GM12878 (cell line): ENCODE results near the gene SPAG6. TPM values are rescaled to one million over a fixed set of nuclear protein-coding genes. Genes with fewer than 3 reads are reported as not detected.

Experiments
- ATAC-seq: fragments of 200-7000 bp; cut with Tn5 transposase; 3 replicates; pipeline ENCODE4 v1.9.1; 2020; ENCODE audit warnings: mild to moderate bottlenecking, moderate library complexity
- BruUV-seq: library from RNA; stranded (reverse); fragments of 400-500 nt; replicated peaks from 2 replicates; lab custom pipeline; 2021; lab: Mats Ljungman, UMichigan
- CTCF ChIA-PET: fragments of 300-600 bp; sonication (Branson Sonifier 250); formaldehyde crosslinking; extraction: SDS; loops from one replicate; lab custom pipeline; 2021; ENCODE audit warnings: inconsistent platforms; lab: Yijun Ruan, JAX
- POLR2A ChIA-PET: fragments of 350-600 bp; formaldehyde crosslinking; extraction: SDS; loops from one replicate; lab custom pipeline; 2021; ENCODE audit warnings: inconsistent platforms; lab: Charles Lee
- RAD21 ChIA-PET: fragments of 300-600 bp; sonication (Branson Sonifier 250); formaldehyde crosslinking; loops from one replicate; lab custom pipeline; 2023; ENCODE audit warnings: antibody characterized with exemption; ENCODE audit not compliant: unreplicated experiment; lab: Charles Lee
- SMC1A ChIA-PET: fragments of 300-600 bp; sonication (Branson Sonifier 250); formaldehyde crosslinking; loops from one replicate; lab custom pipeline; 2023; ENCODE audit not compliant: unreplicated experiment, uncharacterized antibody; lab: Charles Lee
- DNase-seq: peaks from one replicate; pipeline ENCODE4 v3.0.0-alpha.2; 2011; ENCODE audit warnings: low read depth, low spot score
- FAIRE-seq: peaks from 3 replicates; lab custom pipeline; 2011; peaks lifted over from hg19 to GRCh38; lab: Jason Lieb, UNC
- H2AFZ ChIP-seq: 2 replicates; pipeline ENCODE4 v1.6.0; 2011; ENCODE audit warnings: low read depth, low read length, control low read depth; ENCODE audit not compliant: control insufficient read depth
- H3K27ac ChIP-seq: 2 replicates; pipeline ENCODE4 v1.5.1; 2011; ENCODE audit warnings: control low read depth; ENCODE audit not compliant: control insufficient read depth, insufficient read depth
- H3K27me3 ChIP-seq, 2 experiments: replicated peaks in 1 of 2; 2 replicates each; pipeline versions ENCODE4 v1.6.0 to v1.6.1; 2011; ENCODE audit warnings: low read length in 1 of 2; ENCODE audit not compliant: control insufficient read depth in 2 of 2, insufficient read depth in 2 of 2
- H3K36me3 ChIP-seq, 2 experiments: 2 replicates each; pipeline ENCODE4 v1.5.1; 2011; ENCODE audit warnings: low read length in 1 of 2; ENCODE audit not compliant: control insufficient read depth in 2 of 2, insufficient read depth in 2 of 2
- H3K4me1 ChIP-seq: 2 replicates; pipeline ENCODE4 v1.6.1; 2011; ENCODE audit warnings: mild to moderate bottlenecking, low read length, moderate library complexity, mixed read lengths; ENCODE audit not compliant: control insufficient read depth, insufficient read depth
- H3K4me2 ChIP-seq: 2 replicates; pipeline ENCODE4 v1.6.0; 2011; ENCODE audit warnings: control low read depth; ENCODE audit not compliant: control insufficient read depth, insufficient read depth
- H3K4me3 ChIP-seq: fragments of 200-600 bp; sonication (generic); 2 replicates; pipeline ENCODE4 v1.5.1; 2016
- H3K79me2 ChIP-seq: 2 replicates; pipeline ENCODE4 v1.6.0; 2011; ENCODE audit warnings: low read length; ENCODE audit not compliant: control insufficient read depth, insufficient read depth
- H3K9ac ChIP-seq: 2 replicates; pipeline ENCODE4 v1.8.0; 2011; ENCODE audit warnings: low read length, control low read depth, mixed read lengths; ENCODE audit not compliant: control insufficient read depth, insufficient read depth
- H3K9me3 ChIP-seq: replicated peaks from 3 replicates; pipeline ENCODE4 v1.5.1; 2011; ENCODE audit warnings: mild to moderate bottlenecking, low read length; ENCODE audit not compliant: control insufficient read depth, insufficient read depth
- H4K20me1 ChIP-seq: 2 replicates; pipeline ENCODE4 v1.6.0; 2011; ENCODE audit not compliant: control insufficient read depth, insufficient read depth
- BACH1 ChIP-seq: fragments of 450-650 bp; IDR thresholded peaks from 2 replicates; pipeline ENCODE4 v1.6.1; 2017; ENCODE audit warnings: mild to moderate bottlenecking, borderline replicate concordance
- BHLHE40 ChIP-seq, 2 experiments: fragments of 450-650 bp in 1 of 2; IDR thresholded peaks; 2 replicates each; pipeline ENCODE4 v1.6.1; 2011 to 2017; ENCODE audit warnings: low read depth in 2 of 2, borderline replicate concordance in 1 of 2, improper control_type of control experiment in 1 of 2, low read length in 1 of 2, mild to moderate bottlenecking in 1 of 2
- CTCF ChIP-seq, 3 experiments: IDR thresholded peaks in 2 of 3; conservative IDR thresholded peaks in 1 of 3; 2 replicates each; pipeline ENCODE4 v1.5.1; 2011; ENCODE audit warnings: low read depth in 3 of 3, low read length in 3 of 3, mild to moderate bottlenecking in 3 of 3, control low read depth in 2 of 3, moderate library complexity in 2 of 3, inconsistent platforms in 1 of 3, mixed read lengths in 1 of 3; ENCODE audit not compliant: control insufficient read depth in 2 of 3, insufficient read depth in 1 of 3; ENCODE audit errors: extremely low read depth in 1 of 3
- EZH2 ChIP-seq: IDR thresholded peaks from 2 replicates; pipeline ENCODE4 v1.6.1; 2012; ENCODE audit warnings: low read depth, mild to moderate bottlenecking, control low read depth, inconsistent platforms, low read length, borderline replicate concordance; ENCODE audit not compliant: control insufficient read depth
- HDGF ChIP-seq: fragments of 450-650 bp; IDR thresholded peaks from 2 replicates; pipeline ENCODE4 v1.6.1; 2016; ENCODE audit warnings: antibody characterized with exemption
- MXI1 ChIP-seq: fragments of 150-350 bp; IDR thresholded peaks from 2 replicates; pipeline ENCODE4 v1.6.1; 2011; ENCODE audit warnings: low read depth, mild to moderate bottlenecking, inconsistent platforms, low read length, improper control_type of control experiment
- NR2C1 ChIP-seq: fragments of 450-650 bp; IDR thresholded peaks from 2 replicates; pipeline ENCODE4 v1.6.1; 2017; ENCODE audit warnings: antibody characterized with exemption, mild to moderate bottlenecking, moderate library complexity
- PBX3 ChIP-seq: IDR thresholded peaks from 2 replicates; pipeline ENCODE4 v1.6.1; 2011; ENCODE audit warnings: mild to moderate bottlenecking, low read depth, low read length, moderate library complexity; ENCODE audit not compliant: insufficient replicate concordance
- RAD21 ChIP-seq: IDR thresholded peaks from 2 replicates; pipeline ENCODE4 v1.6.1; 2011; ENCODE audit warnings: mild to moderate bottlenecking, low read depth, low read length, moderate library complexity; ENCODE audit not compliant: insufficient read depth
- RB1 ChIP-seq: fragments of 450-650 bp; formaldehyde crosslinking; IDR thresholded peaks from 2 replicates; pipeline ENCODE4 v1.6.1; 2017; ENCODE audit warnings: mild to moderate bottlenecking, borderline replicate concordance
- RBBP5 ChIP-seq: fragments of 200-600 bp; sonication (generic); conservative IDR thresholded peaks from 2 replicates; pipeline ENCODE4 v1.6.1; 2016
- SMAD5 ChIP-seq: IDR thresholded peaks from 2 replicates; pipeline ENCODE4 v1.6.1; 2016; ENCODE audit warnings: antibody characterized with exemption, low read depth
- SPI1 ChIP-seq: IDR thresholded peaks from 2 replicates; pipeline ENCODE4 v1.6.1; 2011; ENCODE audit warnings: low read depth, mild to moderate bottlenecking, low read length, moderate library complexity, borderline replicate concordance; ENCODE audit not compliant: insufficient read depth
- STAT1 ChIP-seq: fragments of 450-650 bp; conservative IDR thresholded peaks from 2 replicates; pipeline ENCODE4 v1.6.1; 2014; ENCODE audit warnings: antibody characterized with exemption, mild to moderate bottlenecking
- TBL1XR1 ChIP-seq: IDR thresholded peaks from 2 replicates; pipeline ENCODE4 v1.6.1; 2012; ENCODE audit warnings: low read depth, low read length, improper control_type of control experiment
- YBX1 ChIP-seq: fragments of 450-650 bp; IDR thresholded peaks from 2 replicates; pipeline ENCODE4 v1.6.1; 2016; ENCODE audit warnings: antibody characterized with exemption
- YY1 ChIP-seq: IDR thresholded peaks from 2 replicates; pipeline ENCODE4 v1.6.1; 2011; ENCODE audit warnings: low read depth, mild to moderate bottlenecking, low read length
- WGBS: methylation state at CpG from one replicate; pipeline ENCODE4 v1.1.6; 2016; ENCODE audit warnings: low lambda C conversion rate; ENCODE audit not compliant: insufficient replicate concordance, insufficient coverage; ENCODE audit errors: missing lambda C conversion rate; 5-methylcytosine and 5-hydroxymethylcytosine counted together
- in situ Hi-C: fragments of 300-500 bp; cut with MboI; formaldehyde crosslinking; loops from 9 replicates; pipeline ENCODE4 v1.14.3; 2018; ENCODE audit warnings: mixed read lengths
- intact Hi-C: fragments of 100-400 bp; cut with micrococcal nuclease; formaldehyde crosslinking; loops from one replicate; pipeline ENCODE4 v1.14.2; 2022; ENCODE audit not compliant: unreplicated experiment
- polyA plus RNA-seq, 11 experiments: library from polyadenylated mRNA; depleted of rRNA in 4 of 11; unstranded in 6 of 11; stranded (reverse) in 5 of 11; fragments of >200 nt; fragmentation: Nextera tagmentation in 4 of 11; fragmentation: Illumina TruSeq in 1 of 11; extraction: Ambion mirVana in 4 of 11; extraction: Trizol in 1 of 11; gene quantifications; 1 replicate in 1 of 11; 2 replicates in 10 of 11; pipeline versions ENCODE4 v1.2.1 to v1.2.3, GENCODE V29; 2011 to 2016; ENCODE audit warnings: inconsistent platforms in 2 of 11, missing spikeins in 2 of 11, low read depth in 1 of 11
- total RNA-seq, 4 experiments: library from RNA; depleted of rRNA in 3 of 4; stranded (reverse); fragments of >200 nt in 3 of 4; fragmentation: Illumina TruSeq in 1 of 4; extraction: Trizol in 1 of 4; gene quantifications; 2 replicates each; pipeline versions ENCODE4 v1.2.1 to v1.2.3, GENCODE V29; 2013 to 2021

Gene SPAG6
- total and polyA plus RNA-seq, 10 of the 15 experiments (the other 5 are each of a cell fraction or from before 2014, with no cell fraction given) = 0.13 to 0.99 (median 0.40) TPM; not detected in 1

- no peak for TF ChIP-seq TBL1XR1
- TF ChIP-seq BACH1 = no peak
- no peak for TF ChIP-seq HDGF
- TF ChIP-seq NR2C1 = no peak
- TF ChIP-seq CTCF (IDR thresholded peaks at IDR 0.05 in 2 of 3, conservative IDR thresholded peaks at IDR 0.05 in 1 of 3; ENCODE audit: control insufficient read depth in 2 of 3, extremely low read depth in 1 of 3, insufficient read depth in 1 of 3, low read depth in 3 of 3, low read length in 3 of 3) = no peak
- no peak for TF ChIP-seq YY1
- TF ChIP-seq RB1 = no peak
- no peak for TF ChIP-seq MXI1
- no peak for TF ChIP-seq EZH2
- no peak for TF ChIP-seq YBX1
- no peak for TF ChIP-seq RAD21
- no peak for TF ChIP-seq SPI1
- TF ChIP-seq PBX3 = no peak
- no peak for TF ChIP-seq BHLHE40 (IDR thresholded peaks at IDR 0.05; ENCODE audit: borderline replicate concordance in 1 of 2, low read depth in 2 of 2, low read length in 1 of 2)
- no peak for TF ChIP-seq SMAD5
- no peak for TF ChIP-seq RBBP5
- no peak for TF ChIP-seq STAT1
- ChIA-PET POLR2A (no interaction called here), SMC1A (no interaction called here), RAD21 (no interaction called here), CTCF (no interaction called here)
- Histone ChIP-seq H3K79me2 (no peaks in the 10 kb centered on the region), H3K36me3 (peaks cover 2 to 12% of the 10 kb centered on the region in 2 experiments; a peak in 3 of 4 replicates), H2AFZ (no peak overlapping the region), H3K4me3 (no peak overlapping the region), H3K9ac (no peak overlapping the region), H3K4me1 (peaks cover 24% of the 10 kb centered on the region), H3K27me3 (peaks cover 8 to 25% of the 10 kb centered on the region in 2 experiments), H4K20me1 (no peaks in the 10 kb centered on the region), H3K9me3 (no peaks in the 10 kb centered on the region; the same call in 2 of the 3 replicates), H3K4me2 (peak overlapping the region; percentile 66; the same call in 1 of the 2 replicates), H3K27ac (no peak overlapping the region)
- in situ Hi-C loops (no loop called here), intact Hi-C loops (no loop called here)
- FAIRE-seq (no peak), ATAC-seq (no peak), DNase-seq (no peak)
- no TSS peak for BruUV-seq
- 99% methylated on average over 16 of the region's 16 CpGs for WGBS
Measured at GRCh38 chr10:22333975-22334282, 11.4 kb upstream of the SPAG6 start.
